Fibroblast of lung (primary cell): ENCODE results near the gene OCSTAMP.

Source experiments
- CTCF ChIP-seq, 2 donors: IDR thresholded peaks in 1 of 2; conservative IDR thresholded peaks in 1 of 2; 1 replicate in 1 of 2; 2 replicates in 1 of 2; pipeline ENCODE4 v1.5.1; 2011 to 2012; ENCODE audit warnings: low read length in 2 of 2, control low read depth in 1 of 2, inconsistent platforms in 1 of 2, low read depth in 1 of 2, mild to moderate bottlenecking in 1 of 2
- EZH2 ChIP-seq: IDR thresholded peaks from 2 replicates; pipeline ENCODE4 v1.5.1; 2012; ENCODE audit warnings: low read length, control low read depth, mild to moderate bottlenecking; ENCODE audit errors: missing control alignments

GRCh38 chr20:46554828-46555227, 4.4 kb upstream of the OCSTAMP start:
- TF ChIP-seq CTCF (conservative IDR thresholded peaks at IDR 0.05 in 1 of 2, IDR thresholded peaks at IDR 0.05 in 1 of 2; ENCODE audit: low read depth in 1 of 2, low read length in 2 of 2) (no peak), EZH2 (no peak)
